HG02852 (cell line): ENCODE results near the gene COL15A1.

Experiments used
- ATAC-seq: cut with Tn5 transposase; IDR thresholded peaks from one replicate; pipeline ENCODE4 v1.9.1; 2021; ENCODE audit warnings: mild to moderate bottlenecking, moderate library complexity; ENCODE audit not compliant: unreplicated experiment

The COL15A1 gene

DNA sequence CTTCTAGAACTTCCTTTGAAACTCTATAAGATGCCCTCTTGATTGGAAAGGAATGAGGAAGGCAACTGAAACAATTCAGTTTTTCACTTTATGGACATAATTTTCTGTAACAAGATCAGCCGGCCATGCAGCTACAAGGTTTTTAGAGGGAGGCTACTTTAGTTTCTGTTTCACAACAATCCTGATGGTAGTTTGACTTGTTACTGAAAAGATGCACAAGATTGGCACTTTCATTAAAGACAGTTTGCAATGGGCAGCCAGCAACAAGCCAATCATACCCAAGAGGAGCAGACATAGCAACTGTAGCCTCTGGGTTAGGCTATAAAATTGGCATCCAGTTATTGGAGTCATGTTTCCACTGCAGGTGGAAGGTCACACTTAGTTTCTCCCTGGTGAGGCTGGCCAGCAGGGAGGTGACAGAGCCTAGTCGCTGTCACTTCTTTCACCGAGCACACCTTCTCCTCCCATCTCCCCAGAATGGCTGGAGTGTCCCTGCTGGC is 87.0 kb downstream of the COL15A1 start:
- no peak for ATAC-seq

DNA sequence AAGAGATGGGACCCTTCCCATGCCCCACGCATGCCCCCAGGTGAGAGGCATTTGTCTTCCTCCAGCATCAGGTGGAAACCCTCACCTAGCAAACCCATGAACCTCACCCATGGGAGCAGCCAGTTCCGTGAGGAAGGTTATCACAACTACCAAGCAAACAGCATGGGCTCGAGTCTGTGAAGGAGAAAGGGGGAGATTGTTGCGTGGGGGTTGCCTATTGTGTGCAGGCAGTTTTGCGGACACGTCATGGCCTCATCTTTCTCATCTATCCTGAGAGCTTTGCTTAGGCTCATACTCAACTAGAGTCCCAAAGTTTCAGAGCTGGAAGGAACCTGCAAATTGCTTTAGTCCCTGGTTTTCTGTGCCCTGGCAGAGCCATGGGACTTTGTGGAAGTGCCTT is 87.6 kb downstream of the COL15A1 start:
- no peak for ATAC-seq

DNA sequence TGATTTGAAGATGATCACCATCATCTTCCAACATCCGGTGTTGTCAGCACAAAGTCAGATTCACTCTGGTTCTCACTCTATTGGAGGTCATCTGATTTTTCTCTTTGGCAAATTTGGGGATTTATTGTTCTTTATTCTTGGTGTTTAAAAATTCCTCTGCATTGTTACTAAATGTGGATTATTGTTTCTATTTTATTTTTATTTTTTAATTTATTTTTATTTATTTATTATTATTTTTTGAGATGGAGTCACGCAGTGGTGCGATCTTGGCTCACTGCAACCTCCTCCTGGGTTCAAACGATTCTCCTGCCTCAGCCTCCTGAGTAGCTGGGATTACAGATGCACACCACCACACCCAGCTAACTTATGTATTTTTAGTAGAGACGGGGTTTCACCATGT is 88.3 kb downstream of the COL15A1 start:
- ATAC-seq = no peak

DNA sequence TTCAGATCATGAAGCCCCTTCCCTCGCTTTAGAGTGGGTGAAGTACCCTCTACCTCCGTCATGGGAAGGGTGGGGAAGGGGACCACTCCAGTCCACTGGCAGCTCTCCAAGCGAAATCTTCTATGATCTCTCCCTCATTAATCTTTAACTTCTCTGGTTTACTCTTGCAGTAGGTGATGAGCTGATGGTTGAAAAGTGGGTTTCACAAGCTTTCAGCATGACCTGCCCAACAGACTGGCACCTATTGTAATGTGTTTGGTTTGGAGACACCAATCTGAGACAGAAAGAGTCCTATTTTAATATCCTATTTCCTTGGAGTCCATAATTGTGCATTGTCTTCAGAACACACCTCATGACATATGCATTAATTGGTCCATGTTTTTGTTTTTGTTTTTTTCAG is 90.4 kb downstream of the COL15A1 start:
- ATAC-seq = no peak

DNA sequence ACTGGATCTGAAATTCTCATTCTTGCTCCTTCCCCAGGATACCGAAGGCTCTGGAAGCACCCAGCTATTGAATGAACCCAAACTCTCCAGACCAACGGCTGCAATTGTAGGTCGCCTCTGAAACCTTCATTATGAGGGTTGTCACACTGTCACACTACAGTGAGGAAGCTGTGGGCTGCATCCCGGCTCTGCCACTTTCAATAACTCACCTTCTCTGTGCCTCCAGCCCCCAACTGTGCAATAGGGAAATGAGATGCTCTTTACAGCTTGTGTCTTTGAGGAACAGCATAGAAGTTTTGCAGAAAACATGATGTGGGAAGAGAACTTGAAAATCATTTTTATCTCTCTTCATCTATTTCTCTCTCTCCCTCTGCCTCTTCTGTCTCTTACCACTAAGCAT is 91.6 kb downstream of the COL15A1 start:
- no peak for ATAC-seq

DNA sequence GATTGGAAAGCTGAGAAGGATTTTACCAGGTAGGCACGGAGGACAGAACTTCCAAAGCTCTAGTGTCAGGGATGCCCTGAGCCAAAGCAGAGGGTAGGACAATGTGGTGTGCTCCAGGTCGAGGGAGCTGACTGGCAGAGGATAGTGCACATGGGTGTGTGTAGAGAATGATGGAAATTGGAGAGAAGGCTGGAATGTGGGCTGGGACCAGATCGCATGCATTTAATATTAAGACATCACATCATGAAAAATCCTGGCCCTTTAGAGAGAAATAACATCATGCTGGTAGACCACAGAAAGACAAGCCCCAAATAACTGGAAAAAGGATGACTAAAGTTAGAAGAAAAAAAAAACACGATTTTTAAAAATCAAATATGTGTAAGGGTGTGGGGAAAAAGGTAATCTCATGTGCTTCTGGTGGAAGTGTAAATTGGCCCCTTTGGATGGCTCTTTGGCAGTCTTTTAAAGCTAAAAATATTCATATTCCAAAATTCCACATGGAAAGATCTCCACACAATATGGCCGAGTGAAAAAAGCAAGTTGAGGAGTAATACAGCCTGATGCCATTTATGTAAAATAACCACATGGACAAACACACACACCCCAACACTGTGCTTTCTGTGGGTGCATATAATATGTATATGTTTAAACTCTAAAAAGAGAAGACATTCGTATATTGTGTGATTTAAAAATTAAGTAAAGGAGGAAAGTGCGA is 94.2 kb downstream of the COL15A1 start:
- no peak for ATAC-seq

DNA sequence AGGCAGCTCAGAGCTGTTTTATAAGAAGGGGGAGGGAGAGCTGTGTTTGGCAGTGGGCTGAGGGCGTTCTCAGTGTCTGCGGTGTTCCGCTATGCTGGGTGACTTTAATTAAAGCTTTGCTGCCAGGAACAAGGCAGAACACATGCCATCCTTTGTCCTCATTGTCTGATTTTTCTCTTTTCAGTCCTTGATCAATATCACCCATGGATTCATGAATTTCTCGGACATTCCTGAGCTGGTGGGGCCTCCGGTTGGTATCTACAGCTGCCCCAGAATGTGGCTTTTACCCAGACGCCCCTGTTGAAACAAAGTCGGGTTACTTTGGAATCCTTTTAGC is 94.7 kb downstream of the COL15A1 start:
- ATAC-seq = no peak

DNA sequence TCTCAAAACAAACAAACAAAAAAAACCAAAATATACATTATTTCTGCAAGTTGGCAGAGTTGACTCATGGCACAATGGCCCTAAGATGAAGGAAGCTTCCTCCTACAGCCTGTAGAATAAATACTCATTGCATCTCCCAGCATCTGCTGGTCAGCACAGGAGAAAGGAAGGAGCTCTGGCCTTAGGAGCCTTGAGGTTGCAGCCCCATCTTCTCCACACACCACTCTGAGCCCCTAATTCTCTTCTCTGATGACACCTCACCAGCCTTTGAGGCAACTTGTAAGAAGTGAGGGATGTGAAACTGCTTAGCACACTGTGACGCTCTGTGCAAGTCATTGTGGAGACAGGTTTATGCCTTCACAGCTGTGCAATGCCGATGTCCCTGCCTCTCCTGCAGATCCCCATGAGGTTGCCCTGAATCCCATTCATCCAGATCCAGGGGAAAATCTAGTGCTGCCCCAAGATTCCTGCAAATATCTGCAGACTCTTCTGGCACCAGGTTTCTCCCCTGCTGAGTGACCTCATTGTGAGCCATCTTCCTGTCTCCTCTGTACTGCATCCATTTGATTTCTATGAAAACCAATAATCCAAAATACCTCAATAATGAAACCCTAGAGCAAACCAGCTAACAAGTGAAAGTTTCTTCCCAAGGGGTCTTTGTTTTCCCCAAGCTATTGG is 95.9 kb downstream of the COL15A1 start:
- ATAC-seq = no peak

DNA sequence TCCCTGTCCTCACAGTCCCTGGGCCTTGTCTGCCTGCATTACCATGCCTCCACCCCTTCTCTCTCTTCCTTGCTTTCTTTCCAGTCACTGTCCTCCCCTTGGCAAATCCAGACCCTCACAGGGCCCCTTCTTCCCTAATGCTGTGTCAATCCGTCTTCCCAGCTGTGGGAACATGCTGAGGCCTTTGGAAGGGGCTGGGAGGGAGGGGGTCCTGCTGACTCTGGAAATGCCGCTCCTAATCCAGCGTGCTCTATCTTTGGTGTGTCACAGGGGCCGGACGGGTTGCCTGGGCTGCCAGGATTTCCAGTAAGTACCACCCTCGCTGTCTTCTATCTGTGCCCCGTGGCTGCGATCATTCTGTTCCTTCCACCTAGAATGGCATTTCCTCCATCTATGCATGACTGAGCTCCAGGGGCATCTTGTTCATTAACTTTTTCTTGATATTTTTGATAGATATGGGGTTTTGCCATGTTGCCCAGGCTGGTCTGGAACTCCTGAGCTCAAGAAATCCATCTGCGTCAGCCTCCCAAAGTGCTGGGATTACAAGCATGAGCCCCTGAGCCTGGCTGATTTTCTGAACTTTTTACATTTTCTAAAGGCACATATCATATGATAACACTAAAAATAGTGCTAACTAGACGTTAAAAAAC is 96.7 kb downstream of the COL15A1 start:
- ATAC-seq = no peak

DNA sequence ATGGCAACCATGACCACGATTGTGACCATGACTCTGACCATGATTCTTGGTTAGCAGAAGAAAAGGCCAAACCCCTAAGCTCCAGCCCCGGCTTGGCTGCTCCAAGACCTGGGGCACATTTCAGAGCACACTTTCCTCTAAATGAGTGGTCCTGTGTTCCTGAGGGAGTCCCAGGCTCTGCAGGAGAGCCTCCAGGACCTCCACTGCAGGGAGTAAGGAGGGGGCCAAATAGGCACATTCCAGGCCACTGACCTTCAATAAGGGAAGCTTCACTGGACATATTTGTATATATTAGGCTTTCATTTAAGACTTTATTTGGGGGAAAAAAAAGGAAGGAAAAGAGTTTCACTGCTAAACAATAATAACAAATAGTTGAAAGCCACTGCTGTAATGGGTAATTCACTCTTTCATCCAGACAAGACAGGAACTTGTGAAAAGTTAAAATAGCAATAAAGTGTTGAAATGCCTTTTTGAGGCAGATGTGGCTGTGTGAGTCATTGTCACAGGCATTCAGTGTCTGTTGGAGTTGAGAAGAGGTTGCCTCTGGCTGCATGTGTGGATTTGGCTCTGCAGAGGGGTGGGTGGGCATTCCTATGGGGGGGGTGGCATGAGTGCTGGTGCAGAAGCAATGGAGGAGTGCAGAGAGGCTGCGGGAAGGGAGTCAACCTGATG is 97.3 kb downstream of the COL15A1 start:
- ATAC-seq = no peak

DNA sequence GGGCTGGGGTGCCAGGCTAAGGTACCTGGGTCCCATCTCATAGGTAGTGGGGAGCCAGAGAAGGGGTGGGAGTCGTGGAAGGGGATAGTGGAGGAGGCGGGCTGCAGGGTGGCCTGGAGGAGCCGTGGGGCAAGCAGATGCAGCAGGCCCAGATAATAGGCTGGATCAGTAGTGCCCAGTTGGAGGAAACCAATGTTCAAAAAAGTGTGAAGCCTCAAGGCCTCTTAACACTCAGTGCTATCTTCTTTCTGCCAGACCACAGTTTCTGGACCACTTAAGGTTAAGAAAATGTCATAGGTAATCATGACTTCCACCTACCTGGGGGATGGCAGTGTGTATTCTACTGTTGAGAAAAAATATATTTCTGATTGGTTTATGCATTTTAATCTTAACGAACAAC is 97.9 kb downstream of the COL15A1 start:
- no peak for ATAC-seq

DNA sequence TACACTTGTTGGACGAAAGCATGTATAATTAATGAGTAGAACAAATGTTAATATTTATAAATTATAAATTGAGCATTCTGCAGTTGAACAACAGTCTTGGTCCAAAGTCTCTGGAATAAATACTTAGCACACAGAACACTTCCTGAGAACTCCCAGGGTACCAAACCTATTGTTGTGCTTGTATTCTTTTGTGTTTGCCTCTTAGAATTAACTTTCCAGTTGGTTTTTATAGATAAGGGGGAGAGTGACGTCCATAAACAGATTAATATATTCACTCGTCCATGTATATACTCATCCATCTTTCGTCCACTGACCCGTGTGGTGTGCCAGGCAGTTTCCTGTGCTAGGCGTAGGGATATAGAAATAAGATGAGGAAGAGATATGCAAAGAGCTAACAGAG is 98.9 kb downstream of the COL15A1 start:
- ATAC-seq = no peak

DNA sequence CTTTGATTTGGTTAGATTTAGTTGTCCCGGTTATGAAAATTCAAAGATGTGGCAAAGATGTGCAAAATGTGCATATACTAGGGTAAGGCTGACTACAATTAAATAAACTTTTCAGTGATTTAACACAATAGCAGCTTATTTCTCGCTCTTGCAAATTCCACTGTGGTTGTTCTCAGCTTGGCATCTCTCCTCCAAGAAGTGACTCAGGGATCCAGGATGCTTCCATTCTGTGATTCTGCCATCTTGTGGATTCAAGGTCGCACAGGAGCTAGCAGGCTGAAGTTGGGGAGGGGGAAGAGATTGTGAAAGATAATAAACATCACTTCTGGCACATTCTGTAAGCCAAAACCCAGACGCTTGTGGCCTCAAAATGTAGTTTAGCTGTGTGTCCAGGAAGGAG is 101.1 kb downstream of the COL15A1 start:
- no peak for ATAC-seq

DNA sequence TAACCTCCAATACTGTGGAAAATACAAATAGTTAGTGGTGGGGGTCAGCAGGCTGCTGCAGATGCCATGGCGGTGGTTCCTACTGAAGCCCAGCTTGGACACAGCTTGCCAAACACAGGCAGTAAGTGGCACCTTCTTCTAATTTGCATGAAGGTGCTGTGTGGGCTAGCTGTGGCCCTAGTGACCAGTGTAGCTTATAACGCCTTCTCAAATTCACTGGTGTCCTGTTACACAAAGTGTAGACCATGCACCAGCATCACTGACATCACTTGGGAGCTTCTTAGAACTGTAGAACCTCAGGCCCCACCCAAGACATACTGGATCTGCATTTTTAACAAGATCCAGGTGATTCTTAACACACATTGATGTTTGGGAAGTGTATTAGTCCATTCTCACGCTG is 102.4 kb downstream of the COL15A1 start:
- ATAC-seq = no peak

DNA sequence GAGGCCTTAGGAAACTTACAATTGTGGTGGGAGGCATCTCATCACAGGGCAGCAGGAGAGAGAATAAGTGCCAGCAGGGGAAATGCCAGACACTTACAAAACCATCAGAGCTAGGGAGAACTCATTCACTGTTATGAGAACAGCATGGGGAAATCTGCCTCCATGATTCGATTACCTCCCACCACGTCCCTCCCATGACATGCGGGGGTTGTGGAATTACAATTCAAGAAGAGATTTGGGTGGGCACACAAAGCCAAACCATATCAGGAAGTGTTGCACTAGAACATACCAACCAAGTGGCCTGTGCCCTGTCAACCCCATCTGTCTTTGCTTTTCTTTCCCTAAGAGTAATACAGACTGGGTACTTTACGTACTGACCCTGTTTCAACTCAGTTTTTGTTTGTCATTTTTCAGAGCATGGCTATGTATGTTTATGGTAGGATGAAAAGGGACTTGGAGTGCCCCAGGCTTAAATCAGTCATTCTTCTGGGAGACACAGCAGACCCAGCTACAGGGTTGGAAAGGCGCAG is 102.9 kb downstream of the COL15A1 start:
- no peak for ATAC-seq

DNA sequence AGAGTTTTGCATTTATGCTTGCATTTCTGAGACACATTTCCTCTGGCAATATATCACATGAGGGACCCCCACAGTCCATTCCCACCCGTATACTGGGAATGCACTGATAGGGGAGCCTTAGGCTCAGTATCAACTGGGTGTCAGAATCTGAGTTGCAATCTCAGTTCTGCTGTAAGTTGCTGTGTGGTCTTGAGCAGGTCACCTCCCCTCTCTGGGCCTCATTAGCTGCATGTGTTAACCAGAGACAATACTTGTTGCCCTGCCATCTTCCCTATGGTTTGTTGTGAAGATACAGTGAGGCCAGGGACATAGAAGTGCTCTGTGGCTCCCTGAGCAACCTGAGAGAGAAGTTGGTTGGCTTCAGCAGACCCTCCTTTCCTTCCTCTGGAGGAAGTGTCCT is 105.5 kb downstream of the COL15A1 start:
- ATAC-seq = no peak

DNA sequence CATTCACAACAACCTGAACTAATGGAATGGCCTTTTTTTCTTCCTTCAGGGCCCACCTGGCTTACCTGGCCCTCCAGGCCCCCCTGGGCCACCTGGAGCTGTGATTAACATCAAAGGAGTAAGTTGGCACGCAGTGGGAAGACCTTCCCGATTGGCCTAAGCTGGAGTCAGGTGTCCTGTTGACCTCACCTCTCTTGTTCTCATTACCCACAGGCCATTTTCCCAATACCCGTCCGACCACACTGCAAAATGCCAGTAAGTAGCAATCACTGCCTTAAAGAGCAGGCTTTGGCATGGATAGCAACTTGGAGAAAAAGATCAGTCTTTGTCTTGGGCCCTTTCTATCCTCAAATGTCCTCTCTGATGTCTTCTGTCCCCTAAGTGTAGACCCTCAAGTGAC is 105.9 kb downstream of the COL15A1 start:
- no peak for ATAC-seq

DNA sequence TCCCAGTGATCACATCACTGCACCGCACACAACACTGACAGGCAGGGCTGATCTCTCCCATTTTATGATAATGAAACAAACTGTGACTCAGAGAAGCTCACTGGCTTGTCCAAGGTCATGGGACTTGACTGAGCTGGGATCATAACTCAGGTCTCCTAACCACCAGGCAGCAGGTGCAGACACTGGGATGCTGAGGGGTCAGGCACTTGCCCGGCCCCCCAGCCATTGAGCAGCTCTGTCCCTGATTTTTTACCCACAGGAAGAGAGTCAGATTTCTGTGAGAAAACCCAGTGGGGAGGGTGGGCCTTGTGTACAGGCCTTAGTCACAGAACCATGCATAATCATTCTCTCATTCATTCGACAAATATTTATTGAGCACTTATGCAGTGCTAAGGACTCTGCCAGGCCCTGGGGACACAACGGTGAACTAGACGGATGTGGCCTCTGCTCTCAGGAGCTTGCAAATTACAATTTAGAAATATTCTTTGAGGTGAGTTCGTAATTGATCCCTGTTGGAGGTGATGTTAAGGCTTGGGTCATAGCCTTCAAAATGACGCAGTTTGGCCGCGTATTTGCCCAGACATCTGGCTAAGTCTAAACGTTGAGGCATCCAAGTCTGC is 106.7 kb downstream of the COL15A1 start:
- no peak for ATAC-seq

DNA sequence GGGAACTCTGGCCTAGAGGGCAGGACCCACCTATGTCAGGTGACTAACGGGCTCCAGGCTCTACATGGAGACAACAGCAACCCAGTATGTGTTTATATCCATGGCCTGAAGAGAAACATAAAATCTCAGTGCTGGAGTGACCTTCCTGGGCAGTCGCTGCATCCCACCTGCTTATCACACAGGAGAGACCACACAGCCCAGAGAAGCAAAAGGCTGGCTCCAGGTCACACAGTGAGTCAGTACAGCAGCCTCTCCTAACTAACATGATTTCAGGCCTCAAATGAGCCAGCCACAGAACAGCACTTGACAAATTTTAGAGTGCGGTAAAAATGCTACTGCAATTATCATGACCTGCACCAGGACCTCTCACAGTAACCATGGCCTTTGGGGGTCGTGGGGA is 107.2 kb downstream of the COL15A1 start:
- ATAC-seq = no peak

DNA sequence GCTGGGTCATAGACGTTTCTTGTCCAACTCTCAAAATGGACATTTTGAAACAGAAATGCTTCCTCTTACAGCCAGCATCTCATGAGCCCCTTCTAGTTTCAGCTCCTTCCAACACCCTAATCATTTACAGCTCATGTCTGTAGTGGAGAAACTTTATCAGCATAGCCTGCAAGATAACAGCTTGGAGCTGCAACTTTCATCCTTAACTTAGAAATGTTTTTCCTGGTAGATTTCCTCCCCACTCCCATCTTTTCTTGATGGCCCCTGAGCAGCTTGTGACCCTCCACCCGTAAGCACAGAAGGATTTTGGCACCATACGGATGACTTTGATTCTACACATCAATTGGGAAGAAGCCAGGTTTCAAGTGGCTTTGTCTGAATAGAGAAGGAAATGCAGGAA is 107.7 kb downstream of the COL15A1 start:
- ATAC-seq = no peak

DNA sequence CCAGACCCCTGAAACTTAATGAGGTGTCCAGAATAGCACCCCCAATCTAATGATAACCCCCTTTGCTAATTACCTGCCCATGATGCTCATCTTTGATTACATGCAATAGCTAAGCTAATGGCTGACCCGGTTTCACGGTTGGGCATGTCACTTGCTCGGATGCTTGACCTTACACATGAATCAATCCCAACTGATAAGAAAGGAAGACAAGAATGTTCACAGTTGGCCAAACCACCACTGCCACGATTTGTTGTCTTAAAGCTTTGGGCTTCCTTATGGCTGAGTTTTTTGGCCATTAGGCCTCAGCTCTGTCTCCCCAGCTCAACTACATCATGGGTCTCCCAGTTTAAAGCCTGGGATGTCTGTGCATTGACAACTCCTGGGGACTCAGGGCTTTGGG is 108.1 kb downstream of the COL15A1 start:
- ATAC-seq = no peak
